ENCODE data around the gene AK1.
"Not testable (repeated sequence)": the region's sequence is repeated elsewhere in the genome, so short reads cannot be mapped to it uniquely, and the experiment has no call there.

AK1 gene

GRCh38 chr9:127885508-127886281 lies 8.2 kb upstream of the AK1 start:
- TF ChIP-seq CTCF (IDR thresholded peaks at IDR 0.05; ENCODE audit: low read depth, low read length): no peak
- no peak overlapping the region for H3K4me3 ChIP-seq (replicated peaks in 1 of 2; ENCODE audit: low read depth in 2 of 2, low read length in 2 of 2)
- no peak for DNase-seq (ENCODE audit: low read depth in 2 of 2)

GRCh38 chr9:127884976-127885490 lies 7.6 kb upstream of the AK1 start:
- no peak for DNase-seq (ENCODE audit: low read depth in 2 of 2)
- TF ChIP-seq CTCF (IDR thresholded peaks at IDR 0.05; ENCODE audit: low read depth, low read length): no peak
- no peak overlapping the region for H3K4me3 ChIP-seq (replicated peaks in 1 of 2; ENCODE audit: low read depth in 2 of 2, low read length in 2 of 2)

- DNase-seq (ENCODE audit: low read depth in 2 of 2): no peak
- TF ChIP-seq CTCF (IDR thresholded peaks at IDR 0.05; ENCODE audit: low read depth, low read length): no peak
- no peak overlapping the region for H3K4me3 ChIP-seq (replicated peaks in 1 of 2; ENCODE audit: low read depth in 2 of 2, low read length in 2 of 2)
Measured at GRCh38 chr9:127884427-127884911, 7.0 kb upstream of the AK1 start.

GRCh38 chr9:127883959-127884358 lies 6.5 kb upstream of the AK1 start:
- DNase-seq (ENCODE audit: low read depth in 2 of 2): no peak
- no peak for TF ChIP-seq CTCF (IDR thresholded peaks at IDR 0.05; ENCODE audit: low read depth, low read length)
- H3K4me3 ChIP-seq (replicated peaks in 1 of 2; ENCODE audit: low read depth in 2 of 2, low read length in 2 of 2): no peak overlapping the region

- not testable (repeated sequence) for H3K4me3 ChIP-seq (replicated peaks in 1 of 2; ENCODE audit: low read depth in 2 of 2, low read length in 2 of 2); DNase-seq (ENCODE audit: low read depth in 2 of 2)
Measured at GRCh38 chr9:127881715-127882114, 4.2 kb upstream of the AK1 start.

GRCh38 chr9:127880143-127880542 lies 2.7 kb upstream of the AK1 start:
- no peak for TF ChIP-seq CTCF (IDR thresholded peaks at IDR 0.05; ENCODE audit: low read depth, low read length)
- DNase-seq (ENCODE audit: low read depth in 2 of 2): no peak
- no peak overlapping the region for H3K4me3 ChIP-seq (replicated peaks in 1 of 2; ENCODE audit: low read depth in 2 of 2, low read length in 2 of 2)

GRCh38 chr9:127878652-127879390 lies 1.3 kb upstream of the AK1 start:
- H3K4me3 ChIP-seq (replicated peaks in 1 of 2; ENCODE audit: low read depth in 2 of 2, low read length in 2 of 2): no peak overlapping the region
- TF ChIP-seq CTCF (IDR thresholded peaks at IDR 0.05; ENCODE audit: low read depth, low read length): no peak
- no peak for DNase-seq (ENCODE audit: low read depth in 2 of 2)
